ENCODE data around the gene NT5C2. TPM values are rescaled to one million over a fixed set of nuclear protein-coding genes. Genes with fewer than 3 reads are reported as not detected.
A peak's percentile ranks its signal among the peaks of the same experiment; 100 is the strongest.

Gene NT5C2
- total RNA-seq, 1 experiment from 2014 or later, result 91.2 TPM

DNA sequence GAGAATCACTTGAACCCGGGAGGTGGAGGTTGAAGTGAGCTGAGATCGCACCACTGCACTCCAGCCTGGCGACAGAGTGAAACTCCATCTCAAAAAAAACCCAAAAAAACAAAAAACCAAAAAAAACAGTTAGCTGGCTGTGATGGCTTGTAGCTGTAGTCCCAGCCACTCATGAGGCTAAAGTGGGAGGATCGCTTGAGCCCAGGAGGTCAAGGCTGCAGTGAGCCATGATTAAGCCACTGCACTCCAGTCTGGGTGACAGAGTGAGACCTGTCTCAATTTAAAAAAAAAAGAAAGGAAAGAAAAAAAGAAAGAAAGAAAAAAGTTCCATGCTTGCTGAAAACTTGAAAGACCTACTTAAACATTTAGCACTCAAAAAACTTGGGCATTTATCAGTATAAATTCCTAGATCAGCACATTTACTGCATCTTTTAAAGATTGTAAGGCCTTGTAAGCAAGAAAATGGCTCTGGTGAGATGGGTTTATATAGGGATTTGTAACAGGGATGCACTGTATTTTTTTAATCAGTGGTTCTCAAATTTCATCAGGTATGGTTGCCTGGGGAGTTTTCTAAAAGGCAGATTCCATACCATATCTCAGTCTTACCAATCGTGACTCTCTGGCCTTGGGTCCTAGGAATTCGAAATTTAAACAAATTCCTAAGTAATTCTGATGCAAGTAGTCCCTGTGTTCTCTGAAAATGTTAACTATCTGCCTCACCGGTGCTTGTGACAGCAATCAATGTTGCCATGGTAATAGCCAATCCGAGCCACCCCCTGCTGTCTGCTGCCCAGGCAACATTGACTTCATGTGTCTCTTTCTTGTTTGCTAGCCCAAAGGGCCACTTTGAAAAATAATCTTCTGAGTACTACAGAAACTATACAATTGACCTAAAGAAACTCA, 11.5 kb upstream of the NT5C2 start:
- Histone ChIP-seq H3K36me3 (ENCODE audit: control insufficient read depth, insufficient read depth, low read length) (no peaks in the 10 kb centered on the region), H3K4me3 (ENCODE audit: low read depth, low read length) (no peak overlapping the region), H3K4me1 (no peaks in the 10 kb centered on the region), H3K9me3 (peaks cover under 1% of the 10 kb centered on the region; the same call in 1 of the 2 replicates), H3K27me3 (replicated peaks; ENCODE audit: control insufficient read depth, insufficient read depth, low read length) (no peaks in the 10 kb centered on the region)
- no peaks in the 10 kb centered on the region for H3K4me1 Mint-ChIP-seq (ENCODE audit: low read depth, unreplicated experiment)
- peak in 1 of 2 experiments; percentile 19 for DNase-seq
- H3K9me3 Mint-ChIP-seq (ENCODE audit: unreplicated experiment), result peaks cover 13% of the 10 kb centered on the region
- ChIA-PET POLR2A (no interaction called here), CTCF (no interaction called here)
- no peaks in the 10 kb centered on the region for H3K27me3 Mint-ChIP-seq (ENCODE audit: insufficient read depth, unreplicated experiment)
- BruUV-seq (replicated peaks), result no TSS peak
- H3K27ac Mint-ChIP-seq (ENCODE audit: unreplicated experiment), result no peak overlapping the region
- H3K36me3 Mint-ChIP-seq (ENCODE audit: insufficient read depth, unreplicated experiment), result no peaks in the 10 kb centered on the region
- no peak overlapping the region for H3K4me3 Mint-ChIP-seq (ENCODE audit: unreplicated experiment)
- TF ChIP-seq, protein P1, sequence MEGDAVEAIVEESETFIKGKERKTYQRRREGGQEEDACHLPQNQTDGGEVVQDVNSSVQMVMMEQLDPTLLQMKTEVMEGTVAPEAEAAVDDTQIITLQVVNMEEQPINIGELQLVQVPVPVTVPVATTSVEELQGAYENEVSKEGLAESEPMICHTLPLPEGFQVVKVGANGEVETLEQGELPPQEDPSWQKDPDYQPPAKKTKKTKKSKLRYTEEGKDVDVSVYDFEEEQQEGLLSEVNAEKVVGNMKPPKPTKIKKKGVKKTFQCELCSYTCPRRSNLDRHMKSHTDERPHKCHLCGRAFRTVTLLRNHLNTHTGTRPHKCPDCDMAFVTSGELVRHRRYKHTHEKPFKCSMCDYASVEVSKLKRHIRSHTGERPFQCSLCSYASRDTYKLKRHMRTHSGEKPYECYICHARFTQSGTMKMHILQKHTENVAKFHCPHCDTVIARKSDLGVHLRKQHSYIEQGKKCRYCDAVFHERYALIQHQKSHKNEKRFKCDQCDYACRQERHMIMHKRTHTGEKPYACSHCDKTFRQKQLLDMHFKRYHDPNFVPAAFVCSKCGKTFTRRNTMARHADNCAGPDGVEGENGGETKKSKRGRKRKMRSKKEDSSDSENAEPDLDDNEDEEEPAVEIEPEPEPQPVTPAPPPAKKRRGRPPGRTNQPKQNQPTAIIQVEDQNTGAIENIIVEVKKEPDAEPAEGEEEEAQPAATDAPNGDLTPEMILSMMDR (IDR thresholded peaks at IDR 0.05; ENCODE audit: insufficient read depth in 1 of 2, low read depth in 1 of 2, low read length in 1 of 2, severe bottlenecking in 1 of 2, unreplicated experiment in 1 of 2), result no peak
- intact Hi-C loops (cut with micrococcal nuclease; ENCODE audit: unreplicated experiment), result no loop called here

DNA sequence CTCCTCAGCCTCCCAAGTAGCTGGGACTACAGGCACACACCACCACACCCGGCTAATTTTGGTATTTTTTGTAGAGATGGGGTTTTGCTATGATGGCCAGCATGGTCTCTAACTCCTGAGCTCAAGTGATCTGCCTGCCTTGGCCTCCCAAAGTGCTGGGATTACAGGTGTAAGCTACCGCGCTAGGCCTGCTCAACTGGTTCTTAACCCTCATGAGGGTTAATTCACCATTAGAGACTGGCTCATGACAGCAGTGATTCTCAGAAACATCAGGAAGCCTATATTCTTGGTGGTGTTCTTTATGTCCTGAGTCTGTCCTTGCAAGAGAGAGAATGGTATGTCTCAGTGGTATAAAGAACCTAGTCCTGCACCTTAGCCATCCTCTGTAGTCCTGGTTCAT, 10.4 kb upstream of the NT5C2 start:
- intact Hi-C loops (cut with micrococcal nuclease; ENCODE audit: unreplicated experiment), result no loop called here
- Mint-ChIP-seq H3K27ac (ENCODE audit: unreplicated experiment) (no peak overlapping the region), H3K4me1 (ENCODE audit: low read depth, unreplicated experiment) (no peaks in the 10 kb centered on the region), H3K36me3 (ENCODE audit: insufficient read depth, unreplicated experiment) (no peaks in the 10 kb centered on the region), H3K4me3 (ENCODE audit: unreplicated experiment) (no peak overlapping the region), H3K27me3 (ENCODE audit: insufficient read depth, unreplicated experiment) (no peaks in the 10 kb centered on the region), H3K9me3 (ENCODE audit: unreplicated experiment) (peaks cover 13% of the 10 kb centered on the region)
- CTCF ChIA-PET, result interaction anchor here (0.7 to 0.8 kb wide), 2 partner anchors 36 to 622 kb away, joined by 4 to 6 read pairs; no protein-coding TSS in a partner anchor
- TF ChIP-seq, protein P1 (IDR thresholded peaks at IDR 0.05; ENCODE audit: insufficient read depth in 1 of 2, low read depth in 1 of 2, low read length in 1 of 2, severe bottlenecking in 1 of 2, unreplicated experiment in 1 of 2), result no peak
- no TSS peak for BruUV-seq (replicated peaks)
- no peaks in the 10 kb centered on the region for H3K9me3 ChIP-seq
- no peak overlapping the region for H3K4me3 ChIP-seq (ENCODE audit: low read depth, low read length)
- DNase-seq, result no peak
- H3K27me3 ChIP-seq (replicated peaks; ENCODE audit: control insufficient read depth, insufficient read depth, low read length), result no peaks in the 10 kb centered on the region
- H3K4me1 ChIP-seq, result no peaks in the 10 kb centered on the region
- POLR2A ChIA-PET, result no interaction called here
- no peaks in the 10 kb centered on the region for H3K36me3 ChIP-seq (ENCODE audit: control insufficient read depth, insufficient read depth, low read length)

DNA sequence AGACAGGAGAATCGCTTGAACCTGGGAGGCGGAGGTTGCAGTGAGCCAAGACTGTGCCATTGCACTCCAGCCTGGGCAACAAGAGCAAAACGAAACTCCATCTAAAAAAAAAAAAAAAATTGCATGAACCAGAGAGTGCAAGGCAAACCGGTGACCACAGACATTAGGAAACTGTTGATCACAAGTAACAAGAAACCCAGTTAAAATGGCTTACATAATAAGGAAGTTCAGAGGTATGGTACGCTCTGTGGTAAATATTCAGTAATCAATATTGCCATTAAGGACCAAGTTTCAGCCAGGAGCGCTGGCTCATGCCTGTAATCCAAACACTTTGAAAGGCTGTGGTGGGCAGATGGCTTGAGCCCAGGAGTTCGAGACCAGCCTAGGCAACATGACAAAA, 9.2 kb upstream of the NT5C2 start:
- no peak for DNase-seq
- no peaks in the 10 kb centered on the region for H3K4me1 ChIP-seq
- TF ChIP-seq, protein P1 (IDR thresholded peaks at IDR 0.05; ENCODE audit: insufficient read depth in 1 of 2, low read depth in 1 of 2, low read length in 1 of 2, severe bottlenecking in 1 of 2, unreplicated experiment in 1 of 2), result no peak
- H3K4me1 Mint-ChIP-seq (ENCODE audit: low read depth, unreplicated experiment), result peaks cover 8% of the 10 kb centered on the region
- POLR2A ChIA-PET, result no interaction called here
- intact Hi-C loops (cut with micrococcal nuclease; ENCODE audit: unreplicated experiment), result no loop called here
- no peaks in the 10 kb centered on the region for H3K27me3 ChIP-seq (replicated peaks; ENCODE audit: control insufficient read depth, insufficient read depth, low read length)
- no TSS peak for BruUV-seq (replicated peaks)
- H3K9me3 Mint-ChIP-seq (ENCODE audit: unreplicated experiment), result peaks cover 13% of the 10 kb centered on the region
- H3K4me3 Mint-ChIP-seq (ENCODE audit: unreplicated experiment), result no peak overlapping the region
- CTCF ChIA-PET, result no interaction called here
- H3K4me3 ChIP-seq (ENCODE audit: low read depth, low read length), result no peak overlapping the region
- H3K36me3 ChIP-seq (ENCODE audit: control insufficient read depth, insufficient read depth, low read length), result no peaks in the 10 kb centered on the region
- no peaks in the 10 kb centered on the region for H3K9me3 ChIP-seq
- no peaks in the 10 kb centered on the region for H3K27me3 Mint-ChIP-seq (ENCODE audit: insufficient read depth, unreplicated experiment)
- no peak overlapping the region for H3K27ac Mint-ChIP-seq (ENCODE audit: unreplicated experiment)
- H3K36me3 Mint-ChIP-seq (ENCODE audit: insufficient read depth, unreplicated experiment), result no peaks in the 10 kb centered on the region

All from Caco-2 (cell line).